Activated naive CD4-positive, alpha-beta T cell treated with anti-CD3 and anti-CD28 coated beads, Interleukin-2, amount 50 U/mL, for 24 hours (primary cell): ENCODE data around the gene CDHR3.

Experiments used
- H3K27ac Mint-ChIP-seq: one replicate; pipeline ENCODE4 v1.8.0; 2021; ENCODE audit warnings: mild to moderate bottlenecking, mixed read lengths
- H3K27me3 Mint-ChIP-seq: one replicate; pipeline ENCODE4 v1.8.0; 2021; ENCODE audit warnings: mixed read lengths
- H3K36me3 Mint-ChIP-seq: one replicate; pipeline ENCODE4 v1.8.0; 2021; ENCODE audit warnings: mixed read lengths
- H3K4me1 Mint-ChIP-seq: one replicate; pipeline ENCODE4 v1.8.0; 2021; ENCODE audit warnings: mixed read lengths
- H3K4me3 Mint-ChIP-seq: one replicate; pipeline ENCODE4 v1.8.0; 2021; ENCODE audit warnings: mild to moderate bottlenecking, mixed read lengths
- H3K9me3 Mint-ChIP-seq: one replicate; pipeline ENCODE4 v1.8.0; 2021; ENCODE audit warnings: mixed read lengths

The CDHR3 gene

DNA sequence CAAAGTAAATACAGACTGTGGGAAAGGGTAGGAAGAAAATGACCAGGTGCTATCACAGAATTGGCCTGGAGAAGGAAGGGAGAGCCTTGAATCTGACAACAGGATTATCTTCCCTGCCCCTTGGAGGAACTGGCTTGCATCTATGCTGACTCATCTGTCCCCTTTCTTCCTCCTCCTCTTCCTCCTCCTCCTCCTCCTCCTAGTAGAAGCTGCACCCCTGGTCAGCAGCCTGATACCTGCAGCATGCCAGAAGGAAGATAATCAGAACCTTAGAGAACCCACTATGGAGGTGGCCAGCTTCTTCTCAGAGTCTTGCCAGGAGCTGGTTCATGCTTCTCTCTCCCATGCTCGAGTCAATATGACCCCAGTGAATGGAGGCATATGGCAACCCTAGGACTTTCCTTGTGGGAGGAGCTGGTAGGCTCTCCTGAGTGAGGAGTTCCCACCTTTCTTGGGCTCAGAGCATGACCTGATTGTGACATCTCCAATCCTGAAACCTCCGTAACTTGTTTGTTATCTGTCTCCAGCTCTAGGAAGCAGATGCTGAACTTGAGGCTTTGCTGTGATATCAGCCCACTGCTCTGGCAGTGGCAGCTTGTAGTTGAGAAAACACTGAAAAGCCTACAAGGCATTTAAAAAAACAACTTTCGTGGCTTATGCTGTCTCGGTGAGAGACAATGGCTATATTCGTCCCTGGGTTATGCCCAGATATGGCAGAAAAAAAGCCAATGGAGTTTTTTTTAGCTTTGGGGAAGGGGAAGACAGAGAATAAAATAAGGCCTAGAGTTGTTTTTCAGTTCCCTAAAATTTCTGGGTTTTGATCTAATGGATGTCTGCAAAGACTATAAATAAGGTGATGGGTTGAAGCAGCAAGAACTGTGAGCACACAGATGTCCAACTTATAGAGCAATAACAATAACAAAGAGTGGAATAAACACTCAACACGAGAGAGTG lies 60.6 kb downstream of the CDHR3 start:
- peaks cover 92% of the 10 kb centered on the region for H3K4me1 Mint-ChIP-seq
- H3K4me3 Mint-ChIP-seq = no peak overlapping the region
- H3K27me3 Mint-ChIP-seq = no peaks in the 10 kb centered on the region
- H3K9me3 Mint-ChIP-seq = no peaks in the 10 kb centered on the region
- H3K27ac Mint-ChIP-seq = peak overlapping the region; percentile 66
- no peaks in the 10 kb centered on the region for H3K36me3 Mint-ChIP-seq

DNA sequence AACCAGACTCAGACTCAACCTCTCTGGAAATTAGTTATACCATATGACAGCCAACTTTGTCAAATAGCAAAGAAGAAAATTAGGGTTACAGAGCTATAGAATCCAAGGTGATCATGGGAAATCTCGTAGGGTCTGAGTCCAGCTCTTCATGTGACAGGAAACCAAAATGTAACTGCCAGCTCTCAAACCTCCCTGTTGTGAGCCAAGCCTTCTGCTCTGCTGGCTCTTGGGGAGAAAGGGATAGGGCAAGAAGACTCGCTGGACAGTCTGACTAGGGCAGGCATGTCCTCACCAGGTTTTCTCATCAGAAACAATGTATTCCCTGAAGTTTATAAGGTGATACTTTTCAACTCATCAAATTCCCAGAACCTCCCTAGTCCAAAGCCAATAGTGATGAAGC lies 63.0 kb downstream of the CDHR3 start:
- H3K4me1 Mint-ChIP-seq = peaks cover 87% of the 10 kb centered on the region
- peak overlapping the region; percentile 19 for H3K27ac Mint-ChIP-seq
- H3K36me3 Mint-ChIP-seq = no peaks in the 10 kb centered on the region
- H3K27me3 Mint-ChIP-seq = no peaks in the 10 kb centered on the region
- H3K4me3 Mint-ChIP-seq = no peak overlapping the region
- H3K9me3 Mint-ChIP-seq = no peaks in the 10 kb centered on the region

DNA sequence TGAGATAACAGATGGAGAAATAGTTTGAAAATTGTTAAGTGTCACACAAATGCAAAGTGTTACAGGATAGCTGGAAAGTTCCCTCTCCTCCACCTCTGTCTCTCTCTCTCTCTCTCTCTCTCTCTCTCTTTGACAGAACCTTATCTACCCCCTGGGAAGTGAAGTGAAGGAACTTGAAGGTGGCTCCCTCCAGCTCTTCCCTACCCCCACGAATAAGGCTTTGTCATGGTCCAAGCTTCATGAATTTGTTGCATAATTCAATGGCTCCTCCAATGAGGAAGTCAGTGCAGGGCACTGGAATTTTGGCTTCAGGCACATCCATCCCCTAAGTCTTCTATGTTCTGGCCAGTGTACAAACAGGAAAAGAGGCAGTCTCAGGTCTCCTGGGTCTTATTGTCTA lies 66.4 kb downstream of the CDHR3 start:
- Mint-ChIP-seq H3K9me3 (no peaks in the 10 kb centered on the region), H3K27ac (no peak overlapping the region), H3K4me3 (no peak overlapping the region), H3K36me3 (no peaks in the 10 kb centered on the region), H3K27me3 (no peaks in the 10 kb centered on the region), H3K4me1 (peaks cover 74% of the 10 kb centered on the region)

DNA sequence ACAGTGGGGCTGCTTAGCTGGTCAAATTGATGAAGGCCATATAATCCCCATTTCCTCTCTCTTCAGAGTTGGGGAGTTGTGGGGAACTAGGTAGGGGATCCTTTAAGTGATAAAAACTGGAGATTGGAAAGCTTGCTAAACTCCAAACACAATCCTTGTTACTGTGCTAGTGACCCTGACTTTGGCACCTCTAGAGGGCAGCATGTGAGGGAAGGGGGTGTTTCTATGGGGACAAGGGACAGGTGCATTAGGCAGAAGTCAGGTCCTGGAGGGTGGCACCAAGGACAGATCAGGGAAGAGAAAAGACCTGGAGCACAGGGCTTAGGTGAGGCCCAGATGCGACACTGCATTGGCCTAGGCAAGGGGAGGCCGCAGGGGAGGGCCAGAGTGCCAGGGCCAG lies 66.9 kb downstream of the CDHR3 start:
- Mint-ChIP-seq H3K27ac (no peak overlapping the region), H3K27me3 (no peaks in the 10 kb centered on the region), H3K9me3 (no peaks in the 10 kb centered on the region), H3K4me3 (no peak overlapping the region), H3K36me3 (no peaks in the 10 kb centered on the region), H3K4me1 (peaks cover 70% of the 10 kb centered on the region)

DNA sequence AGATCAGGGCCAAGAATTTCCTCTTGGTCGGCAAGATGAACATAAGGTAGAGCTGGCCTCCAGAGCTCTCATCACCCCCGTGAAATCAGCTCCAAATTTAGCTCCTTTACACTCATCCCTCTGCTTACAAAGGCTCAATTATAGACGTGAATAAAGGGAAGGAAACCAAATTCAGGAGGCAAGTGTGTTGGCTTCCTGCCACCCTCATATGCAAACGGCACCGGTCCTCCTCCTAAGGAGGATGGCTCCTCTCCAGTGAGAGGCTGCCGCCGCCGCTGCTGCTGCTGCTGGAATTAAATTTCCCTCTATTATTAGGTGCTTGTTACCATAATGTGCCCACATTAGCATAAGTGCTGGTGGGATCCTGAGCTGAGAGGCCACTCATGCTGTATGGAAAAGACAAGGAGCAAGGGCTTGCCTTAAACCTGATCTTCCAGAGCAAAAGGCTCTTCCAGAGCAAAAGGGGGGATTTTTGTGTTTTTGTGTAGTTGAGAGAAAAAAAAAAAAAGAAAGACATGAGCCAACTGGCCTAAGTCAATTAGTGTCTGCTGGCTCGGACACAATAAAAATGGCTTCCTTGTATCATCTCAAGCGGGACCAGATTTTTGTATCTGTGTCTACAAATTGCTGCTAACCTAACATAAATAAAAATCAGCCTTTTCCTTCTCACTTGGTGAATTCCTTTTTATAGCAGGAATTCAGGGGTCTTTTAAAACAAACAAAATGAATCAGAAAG lies 68.4 kb downstream of the CDHR3 start:
- H3K27ac Mint-ChIP-seq = no peak overlapping the region
- H3K4me1 Mint-ChIP-seq = peaks cover 60% of the 10 kb centered on the region
- H3K4me3 Mint-ChIP-seq = no peak overlapping the region
- H3K27me3 Mint-ChIP-seq = no peaks in the 10 kb centered on the region
- no peaks in the 10 kb centered on the region for H3K36me3 Mint-ChIP-seq
- H3K9me3 Mint-ChIP-seq = no peaks in the 10 kb centered on the region

DNA sequence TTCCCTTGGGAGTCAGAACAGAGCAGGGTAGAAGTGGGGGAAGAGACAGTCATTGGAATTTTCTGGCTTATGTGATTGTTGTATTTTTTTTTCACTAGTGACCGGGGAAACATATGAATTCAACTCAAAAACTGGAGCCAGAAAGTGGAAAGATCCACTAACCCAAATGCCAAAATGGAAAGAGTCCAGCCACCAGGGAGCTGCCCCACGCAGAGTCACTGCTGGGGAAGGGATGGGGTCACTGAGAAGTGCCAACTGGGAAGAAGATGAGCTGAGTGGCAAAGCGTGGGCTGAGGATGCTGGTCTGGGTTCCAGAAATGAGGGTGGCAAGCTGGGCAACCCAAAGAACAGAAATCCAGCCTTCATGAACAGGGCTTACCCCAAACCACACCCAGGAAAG lies 69.2 kb downstream of the CDHR3 start:
- Mint-ChIP-seq H3K27ac (peak overlapping the region; percentile 10), H3K4me1 (peaks cover 60% of the 10 kb centered on the region), H3K9me3 (no peaks in the 10 kb centered on the region), H3K4me3 (no peak overlapping the region), H3K27me3 (no peaks in the 10 kb centered on the region), H3K36me3 (no peaks in the 10 kb centered on the region)

DNA sequence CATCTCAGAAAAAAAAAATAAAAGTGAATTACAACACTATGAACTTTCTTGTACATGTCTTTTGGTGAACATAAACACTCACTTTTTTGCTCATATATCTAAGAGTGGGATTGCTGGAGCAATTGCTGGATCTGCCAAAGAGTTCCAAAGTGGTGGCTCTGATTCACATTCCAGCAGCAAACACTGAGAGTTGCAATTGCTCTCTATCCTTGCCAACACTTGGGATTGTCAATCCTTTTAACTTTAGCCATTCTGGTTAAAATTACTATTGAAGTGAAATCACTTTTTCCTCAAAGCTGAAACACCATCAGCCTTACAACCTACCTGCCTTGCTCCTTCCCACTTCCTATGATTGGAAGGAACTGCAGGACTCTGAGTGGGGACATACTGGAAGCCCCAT lies 70.7 kb downstream of the CDHR3 start:
- no peaks in the 10 kb centered on the region for H3K9me3 Mint-ChIP-seq
- H3K27me3 Mint-ChIP-seq = no peaks in the 10 kb centered on the region
- H3K27ac Mint-ChIP-seq = no peak overlapping the region
- H3K36me3 Mint-ChIP-seq = no peaks in the 10 kb centered on the region
- no peak overlapping the region for H3K4me3 Mint-ChIP-seq
- H3K4me1 Mint-ChIP-seq = peaks cover 59% of the 10 kb centered on the region

DNA sequence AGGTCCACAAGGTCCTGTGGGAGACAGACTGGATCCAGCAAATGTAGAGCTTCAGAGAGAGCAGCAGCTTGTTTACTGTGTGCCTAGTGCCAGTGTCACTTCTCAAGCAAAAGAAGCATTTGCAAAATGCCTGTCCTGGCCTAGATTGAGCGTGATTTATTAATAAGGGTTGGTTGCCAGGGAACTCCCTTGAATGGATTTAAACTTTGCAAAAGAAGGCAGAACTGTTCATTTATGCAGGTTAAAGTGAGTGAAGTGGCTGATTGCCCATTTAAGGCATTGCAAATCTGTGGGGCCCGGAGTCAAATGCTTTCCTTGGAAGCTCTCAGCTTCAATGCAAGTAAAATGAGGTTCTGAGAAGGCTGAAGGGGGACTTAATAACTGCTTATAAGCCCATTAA lies 71.3 kb downstream of the CDHR3 start:
- Mint-ChIP-seq H3K4me1 (peaks cover 55% of the 10 kb centered on the region), H3K36me3 (no peaks in the 10 kb centered on the region), H3K27ac (no peak overlapping the region), H3K27me3 (no peaks in the 10 kb centered on the region), H3K4me3 (no peak overlapping the region), H3K9me3 (no peaks in the 10 kb centered on the region)

DNA sequence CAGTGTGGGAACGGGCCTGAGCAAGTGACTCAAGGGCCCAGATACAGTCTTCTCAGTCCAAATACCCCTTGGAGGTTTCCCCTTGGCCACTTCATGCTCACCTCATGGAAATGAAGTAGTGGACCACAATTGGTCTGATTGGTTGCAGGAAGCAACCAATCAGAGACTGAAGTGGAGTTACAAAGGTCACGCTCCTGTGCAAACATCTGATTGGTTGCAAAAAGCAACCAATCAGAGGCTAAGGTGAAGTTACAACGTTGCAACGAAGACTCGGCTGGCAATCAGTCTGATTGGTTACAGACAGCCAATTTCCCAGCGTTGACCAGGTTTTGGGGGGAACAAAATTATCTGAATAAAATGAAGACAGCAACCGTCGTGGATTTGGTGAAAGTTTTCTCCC lies 72.5 kb downstream of the CDHR3 start:
- Mint-ChIP-seq H3K27ac (no peak overlapping the region), H3K9me3 (no peaks in the 10 kb centered on the region), H3K4me3 (no peak overlapping the region), H3K36me3 (no peaks in the 10 kb centered on the region), H3K4me1 (peaks cover 55% of the 10 kb centered on the region), H3K27me3 (no peaks in the 10 kb centered on the region)

DNA sequence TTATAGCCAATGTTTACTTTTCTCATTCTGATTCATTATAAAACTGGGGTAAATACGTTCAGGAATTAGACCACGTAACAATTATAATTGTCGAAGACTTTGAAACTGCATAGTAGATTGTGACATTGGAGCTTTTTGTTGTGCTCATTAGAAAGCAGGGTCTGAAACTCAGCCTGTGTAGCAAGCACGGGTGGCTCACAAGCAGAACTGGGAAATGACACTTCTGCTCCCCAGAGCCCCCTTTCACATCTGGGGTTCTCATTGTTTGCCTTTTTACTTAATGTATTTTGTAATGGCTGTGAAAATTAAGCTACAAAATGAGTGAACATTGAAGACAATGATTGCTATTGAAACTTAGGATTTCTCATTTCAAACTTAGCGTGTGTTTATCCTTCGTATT lies 72.9 kb downstream of the CDHR3 start:
- Mint-ChIP-seq H3K4me3 (no peak overlapping the region), H3K36me3 (no peaks in the 10 kb centered on the region), H3K4me1 (peaks cover 55% of the 10 kb centered on the region), H3K27ac (no peak overlapping the region), H3K27me3 (no peaks in the 10 kb centered on the region), H3K9me3 (no peaks in the 10 kb centered on the region)

DNA sequence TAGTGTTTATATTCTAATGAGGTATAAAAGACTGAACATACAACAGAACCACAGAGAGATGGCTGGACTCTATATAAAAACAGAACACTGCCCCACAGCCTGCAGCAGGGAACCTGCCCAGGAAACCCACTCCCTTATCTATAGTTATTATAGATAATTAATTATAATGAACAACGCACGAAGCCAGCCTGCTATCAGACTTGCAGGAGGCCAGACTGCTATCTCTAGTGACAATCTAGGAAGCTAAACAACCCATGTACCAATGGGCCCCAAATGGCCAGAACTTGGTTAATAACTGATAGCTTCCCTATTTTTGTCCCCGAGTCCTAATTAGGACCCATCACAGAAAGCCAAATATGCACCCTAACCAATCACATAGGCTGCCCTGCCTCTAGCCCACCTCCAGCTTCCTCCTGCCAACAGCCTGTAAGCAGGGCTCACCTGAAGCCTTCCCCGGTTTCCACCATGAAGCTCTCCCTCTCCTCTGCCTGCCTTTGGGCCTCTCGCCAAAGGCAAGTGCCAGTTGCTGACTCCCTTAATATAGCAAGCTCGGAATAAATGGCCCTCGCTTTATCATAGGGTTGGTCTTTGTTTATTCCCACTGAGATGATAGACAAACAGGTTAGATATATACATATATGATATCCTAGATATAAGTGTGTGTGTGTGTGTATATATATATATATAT lies 74.6 kb downstream of the CDHR3 start:
- H3K36me3 Mint-ChIP-seq = no peaks in the 10 kb centered on the region
- peaks cover 56% of the 10 kb centered on the region for H3K4me1 Mint-ChIP-seq
- H3K27ac Mint-ChIP-seq = no peak overlapping the region
- H3K9me3 Mint-ChIP-seq = no peaks in the 10 kb centered on the region
- no peaks in the 10 kb centered on the region for H3K27me3 Mint-ChIP-seq
- H3K4me3 Mint-ChIP-seq = no peak overlapping the region

DNA sequence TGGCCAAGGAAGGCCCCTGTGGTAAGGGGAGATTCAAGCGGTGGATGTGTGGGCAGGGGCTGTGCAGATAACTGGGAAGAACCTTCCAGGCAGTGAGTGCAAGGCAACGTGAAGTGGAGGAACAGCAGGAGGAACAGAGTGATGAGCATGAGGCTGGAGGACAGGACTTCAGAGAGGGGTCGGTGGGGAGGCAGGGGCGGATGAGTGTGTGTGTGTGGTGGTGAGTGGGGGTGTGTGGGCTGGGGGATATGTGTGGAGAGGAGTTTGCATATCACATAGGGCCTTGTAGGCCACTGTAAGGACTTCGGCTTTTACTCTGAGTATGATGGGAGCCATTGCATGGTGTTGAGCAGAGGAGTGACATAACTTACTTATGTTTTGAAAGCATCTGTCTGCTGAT lies 75.2 kb downstream of the CDHR3 start:
- H3K36me3 Mint-ChIP-seq = no peaks in the 10 kb centered on the region
- H3K27me3 Mint-ChIP-seq = peaks cover 2% of the 10 kb centered on the region
- H3K27ac Mint-ChIP-seq = peak overlapping the region; percentile 26
- no peaks in the 10 kb centered on the region for H3K9me3 Mint-ChIP-seq
- peaks cover 54% of the 10 kb centered on the region for H3K4me1 Mint-ChIP-seq
- H3K4me3 Mint-ChIP-seq = no peak overlapping the region

DNA sequence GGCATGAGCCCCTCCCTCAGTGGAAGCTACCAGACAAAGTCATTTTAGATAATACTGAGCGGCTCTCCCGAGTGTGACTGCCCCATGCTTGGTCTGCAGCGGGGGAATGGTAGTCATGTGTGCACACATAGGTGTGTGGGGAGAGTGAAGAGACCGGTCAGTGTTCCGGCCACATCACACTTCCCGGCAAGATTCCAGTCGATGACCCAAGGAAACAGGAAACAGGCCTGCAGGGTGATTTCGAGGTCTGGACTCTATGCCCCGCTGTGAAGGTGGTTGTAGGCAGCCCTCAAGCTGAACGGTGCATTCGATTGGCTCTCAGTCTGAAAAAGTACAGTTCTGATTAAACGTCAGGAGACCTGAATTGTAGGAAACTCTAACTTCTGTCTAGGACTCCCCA lies 75.9 kb downstream of the CDHR3 start:
- Mint-ChIP-seq H3K4me3 (no peak overlapping the region), H3K9me3 (no peaks in the 10 kb centered on the region), H3K27ac (no peak overlapping the region), H3K4me1 (peaks cover 54% of the 10 kb centered on the region), H3K27me3 (peaks cover 2% of the 10 kb centered on the region), H3K36me3 (no peaks in the 10 kb centered on the region)

DNA sequence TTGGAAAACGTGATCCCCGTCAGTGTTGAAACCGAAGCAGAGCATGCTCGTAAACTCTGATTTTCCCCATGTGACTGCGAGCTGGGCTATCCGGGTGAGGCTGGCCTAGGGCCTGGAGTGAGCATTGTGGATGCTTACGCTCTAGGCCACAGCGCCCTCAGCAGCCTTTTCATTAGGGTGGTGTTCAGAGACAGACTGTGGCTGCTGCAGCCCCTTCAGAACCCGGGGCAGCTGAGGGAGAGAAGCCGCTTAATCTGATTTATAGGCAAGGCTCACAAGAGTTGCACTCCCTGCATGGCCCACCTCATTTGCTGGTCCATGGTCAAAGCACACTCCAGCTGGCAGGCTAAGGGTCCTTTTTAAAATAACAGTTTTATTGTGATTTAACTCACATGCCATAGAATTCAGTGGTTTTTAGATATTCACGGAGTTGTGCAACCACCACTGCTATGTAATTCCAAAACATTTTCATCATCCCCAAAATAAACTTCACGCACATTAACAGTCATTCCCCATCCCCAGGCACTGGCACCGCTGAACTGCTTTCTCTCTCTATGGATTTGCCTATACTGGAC lies 76.5 kb downstream of the CDHR3 start:
- H3K9me3 Mint-ChIP-seq = no peaks in the 10 kb centered on the region
- H3K27me3 Mint-ChIP-seq = peaks cover 2% of the 10 kb centered on the region
- no peak overlapping the region for H3K4me3 Mint-ChIP-seq
- H3K4me1 Mint-ChIP-seq = peaks cover 54% of the 10 kb centered on the region
- H3K27ac Mint-ChIP-seq = no peak overlapping the region
- no peaks in the 10 kb centered on the region for H3K36me3 Mint-ChIP-seq

DNA sequence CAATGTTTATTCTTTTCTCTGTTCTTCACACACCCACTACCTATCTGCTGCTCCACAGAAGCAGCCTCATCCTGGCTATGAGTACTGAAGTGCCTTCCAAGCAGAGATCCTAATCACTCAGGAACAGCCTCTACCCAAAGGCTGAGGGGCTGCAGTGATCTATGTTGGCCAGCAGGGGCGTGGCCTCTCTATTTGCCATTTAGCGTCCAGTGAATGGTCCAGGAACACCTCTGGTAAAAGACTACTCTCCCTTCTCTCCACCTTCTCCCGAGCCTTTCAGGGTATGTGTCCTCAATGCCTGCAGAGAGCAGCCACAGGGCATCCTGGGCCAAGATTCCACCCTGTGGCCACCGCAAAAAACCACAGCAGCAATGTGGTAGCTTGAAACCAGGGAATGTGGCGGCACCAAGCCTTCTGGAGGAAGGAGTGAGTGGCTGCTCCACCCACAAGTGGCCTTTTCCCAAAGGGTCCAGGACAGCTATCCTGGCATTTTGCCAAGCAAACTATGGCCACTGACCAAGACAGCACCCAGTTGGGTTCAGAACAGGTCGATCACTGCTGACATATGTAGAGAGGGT lies 78.2 kb downstream of the CDHR3 start:
- Mint-ChIP-seq H3K4me1 (peaks cover 50% of the 10 kb centered on the region), H3K27ac (no peak overlapping the region), H3K27me3 (peaks cover 2% of the 10 kb centered on the region), H3K36me3 (no peaks in the 10 kb centered on the region), H3K9me3 (no peaks in the 10 kb centered on the region), H3K4me3 (peak overlapping the region; percentile 40)
